ENCODE measurements around the gene GMNC.

The GMNC gene

DNA sequence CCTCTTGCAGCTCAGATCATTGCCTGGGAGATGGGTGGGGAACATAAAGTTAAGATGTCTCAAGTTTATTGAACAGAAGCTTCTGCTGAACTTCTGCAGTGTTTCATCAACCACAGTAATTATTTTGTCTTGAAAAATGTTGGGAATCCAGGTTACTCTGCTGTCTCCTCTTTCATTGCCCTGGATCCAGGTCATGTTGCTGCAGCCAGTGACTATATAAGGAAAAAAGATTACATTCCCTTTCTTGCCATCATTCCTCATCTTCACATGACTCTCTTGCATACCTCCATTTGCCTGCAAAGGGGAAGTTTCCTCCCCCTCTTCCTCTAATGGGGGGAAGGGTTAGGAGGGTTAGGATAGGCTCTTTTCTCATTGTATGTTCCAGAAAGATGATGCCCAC lies 15.1 kb downstream of the GMNC start:
- DNase-seq, result no peak

DNA sequence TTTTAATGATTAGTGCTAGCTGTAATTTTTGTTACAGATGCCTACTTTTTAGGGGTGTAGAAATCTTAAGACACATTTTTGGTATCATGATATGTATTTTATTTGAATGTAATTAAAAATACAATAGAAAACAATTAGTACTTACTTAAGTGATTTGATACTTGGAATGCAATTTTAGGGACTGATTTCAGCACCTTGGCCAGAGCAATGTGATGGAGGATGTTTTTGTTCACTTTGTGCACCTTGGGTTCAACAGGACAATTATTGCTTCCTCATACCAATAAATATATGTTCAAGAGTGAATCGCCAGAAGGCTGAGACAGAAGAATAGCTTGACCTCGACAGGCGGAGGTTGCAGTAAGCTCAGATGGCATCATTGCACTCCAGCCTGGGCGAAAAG lies 22.3 kb downstream of the GMNC start:
- no peak for DNase-seq

- no peak for DNase-seq
Observed at GRCh38 chr3:190831225-190831624, 31.3 kb downstream of the GMNC start.

- DNase-seq, result no peak
Observed at GRCh38 chr3:190830031-190830430, 32.5 kb downstream of the GMNC start.

GRCh38 chr3:190826018-190826417 lies 36.5 kb downstream of the GMNC start:
- no peak for DNase-seq

DNA sequence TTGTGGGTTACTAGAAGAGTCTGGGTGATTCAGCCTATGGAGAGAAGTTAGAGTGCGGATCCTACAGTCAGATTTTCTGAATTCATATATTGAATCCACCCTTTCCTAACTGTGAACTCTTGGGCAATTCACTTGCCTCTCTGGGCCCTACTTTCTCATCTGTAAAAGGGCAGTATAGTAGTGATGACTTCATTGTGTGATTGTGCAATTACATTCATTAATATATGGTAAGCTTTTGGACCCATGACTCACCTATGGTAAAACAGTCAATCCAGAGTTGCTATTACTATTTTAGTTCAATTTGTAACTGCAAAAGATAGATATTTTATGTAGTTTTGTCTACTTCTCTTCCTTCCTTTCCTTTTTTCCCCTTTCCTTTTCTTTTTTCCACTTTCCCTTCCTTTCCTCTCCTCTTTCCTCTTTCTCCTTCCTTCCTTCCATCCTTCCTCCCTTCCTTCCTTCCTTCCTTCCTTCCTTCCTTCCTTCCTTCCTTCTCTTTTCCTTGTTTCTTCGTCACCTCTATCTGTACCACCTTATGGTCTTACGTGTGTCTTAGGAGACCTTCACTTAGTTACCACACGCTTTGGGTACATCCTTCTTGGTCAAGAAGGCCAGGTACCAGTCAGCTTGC lies 37.0 kb downstream of the GMNC start:
- DNase-seq, result no peak

DNA sequence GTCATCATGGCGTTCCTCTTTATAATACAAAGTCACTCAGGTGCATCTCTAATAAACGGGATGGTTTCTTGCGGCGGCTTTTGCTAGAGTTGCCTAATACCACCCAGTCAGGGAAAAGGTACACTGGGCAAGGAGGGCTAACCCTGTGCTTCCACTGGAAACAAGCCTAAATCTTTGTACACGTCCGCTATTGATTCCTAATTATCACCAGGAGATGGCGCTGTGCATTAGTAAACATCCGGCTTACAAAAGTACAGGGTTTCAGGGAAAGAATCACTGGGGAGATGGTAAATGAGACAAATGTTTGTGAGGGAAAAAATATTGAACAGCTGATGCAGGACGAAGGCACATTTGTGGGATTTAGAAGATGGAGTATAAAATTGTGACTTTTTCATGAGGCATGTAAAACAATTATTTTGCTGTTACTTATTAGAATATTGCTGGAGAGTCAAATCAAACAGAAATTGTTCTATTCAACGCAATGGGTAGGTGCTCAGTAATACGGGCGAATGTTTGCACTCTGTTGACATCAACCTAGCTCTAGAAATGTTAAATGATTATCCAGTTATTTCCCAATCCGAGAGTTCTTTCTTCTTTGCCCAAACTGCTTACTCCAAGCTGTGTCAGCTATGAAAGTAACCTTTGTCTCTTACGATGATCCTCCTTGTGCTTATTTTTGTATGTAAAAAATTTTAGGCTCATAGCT lies 50.6 kb downstream of the GMNC start:
- peak; percentile 58 for DNase-seq

DNA sequence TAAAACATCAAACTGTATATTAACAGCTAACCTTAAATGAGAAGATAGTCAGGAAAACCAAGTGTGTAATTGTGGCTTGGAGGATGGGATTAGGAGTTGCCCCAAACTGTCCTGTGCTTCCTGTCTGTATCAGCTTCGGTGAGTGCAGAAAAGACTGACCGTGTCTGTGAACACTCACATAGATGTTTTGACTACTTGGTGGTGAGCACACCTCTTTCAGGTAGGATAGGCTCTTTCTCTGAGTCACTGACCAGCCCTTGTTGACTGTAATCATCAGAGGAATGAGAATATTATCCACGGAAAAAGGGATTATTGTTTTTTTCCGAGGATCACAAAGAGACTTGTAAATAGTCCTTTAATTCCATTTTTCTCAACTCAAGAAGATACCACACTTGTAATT lies 51.5 kb downstream of the GMNC start:
- no peak for DNase-seq

- DNase-seq, result no peak
Observed at GRCh38 chr3:190809351-190809750, 53.1 kb downstream of the GMNC start.

- DNase-seq, result peak; percentile 7
Observed at GRCh38 chr3:190807719-190808375, 54.6 kb downstream of the GMNC start.
